IMR-90 (cell line): ENCODE data around the gene BLTP3A. TPM values are rescaled to one million over a fixed set of nuclear protein-coding genes. Genes with fewer than 3 reads are reported as not detected.

ENCODE experiments used
- ATAC-seq: fragments of 200-7000 bp; cut with Tn5 transposase; 2 replicates; pipeline ENCODE4 v1.9.1; 2020; ENCODE audit warnings: low read depth, mild to moderate bottlenecking, moderate library complexity
- BruUV-seq: library from RNA; stranded (reverse); fragments of 400-500 nt; replicated peaks from 2 replicates; lab custom pipeline; 2021; lab: Mats Ljungman, UMichigan
- CTCF ChIA-PET: fragments of 300-600 bp; formaldehyde crosslinking; extraction: SDS; loops from one replicate; lab custom pipeline; 2021; ENCODE audit warnings: antibody characterized with exemption; lab: Yijun Ruan, JAX
- POLR2A ChIA-PET: fragments of 300-600 bp; sonication (Branson Sonifier 250); formaldehyde crosslinking; loops from one replicate; lab custom pipeline; 2022; ENCODE audit warnings: antibody characterized with exemption; ENCODE audit not compliant: unreplicated experiment; lab: Charles Lee
- DNase-seq: peaks from one replicate; pipeline ENCODE4 v3.0.0; 2013
- H2AFZ ChIP-seq: replicated peaks from 2 replicates; pipeline ENCODE3; 2013; ENCODE audit warnings: low read length, mild to moderate bottlenecking; ENCODE audit not compliant: poor library complexity
- H2AK5ac ChIP-seq: 2 replicates; pipeline ENCODE4 v1.6.1; 2013; ENCODE audit warnings: low read depth, low read length, inconsistent platforms
- H2AK9ac ChIP-seq: replicated peaks from 2 replicates; pipeline ENCODE3; 2013; ENCODE audit warnings: mild to moderate bottlenecking, low read depth, low read length, moderate library complexity; ENCODE audit not compliant: poor library complexity
- H2BK120ac ChIP-seq: 2 replicates; pipeline ENCODE4 v1.6.1; 2013; ENCODE audit warnings: low read depth, low read length, inconsistent platforms
- H2BK15ac ChIP-seq: 3 replicates; pipeline ENCODE4 v1.6.1; 2013; ENCODE audit warnings: low read depth, low read length, inconsistent platforms
- H2BK20ac ChIP-seq: 2 replicates; pipeline ENCODE4 v1.6.1; 2013; ENCODE audit warnings: low read depth, mild to moderate bottlenecking, inconsistent platforms, low read length, moderate library complexity
- H2BK5ac ChIP-seq: 2 replicates; pipeline ENCODE4 v1.6.1; 2013; ENCODE audit warnings: mild to moderate bottlenecking, low read depth, low read length, inconsistent platforms; ENCODE audit not compliant: poor library complexity, severe bottlenecking
- H3K14ac ChIP-seq: replicated peaks from 2 replicates; pipeline ENCODE4 v1.6.1; 2013; ENCODE audit warnings: low read depth, low read length, inconsistent platforms
- H3K18ac ChIP-seq: 2 replicates; pipeline ENCODE4 v1.6.1; 2013; ENCODE audit warnings: low read depth, low read length, control low read depth
- H3K23ac ChIP-seq: 2 replicates; pipeline ENCODE4 v1.6.1; 2013; ENCODE audit warnings: low read depth, low read length, inconsistent platforms
- H3K27ac ChIP-seq: 2 replicates; pipeline ENCODE4 v1.5.1; 2013; ENCODE audit warnings: mild to moderate bottlenecking, control low read depth, low read length; ENCODE audit not compliant: insufficient read depth
- H3K27me3 ChIP-seq: 2 replicates; pipeline ENCODE4 v1.6.1; 2013; ENCODE audit warnings: low read length; ENCODE audit not compliant: control insufficient read depth, insufficient read depth
- H3K36me3 ChIP-seq: 2 replicates; pipeline ENCODE4 v1.6.1; 2013; ENCODE audit warnings: low read length, mixed read lengths; ENCODE audit not compliant: control insufficient read depth, insufficient read depth
- H3K4ac ChIP-seq: 2 replicates; pipeline ENCODE4 v1.6.1; 2013; ENCODE audit warnings: low read depth, low read length, inconsistent platforms
- H3K4me1 ChIP-seq: 2 replicates; pipeline ENCODE4 v1.6.1; 2013; ENCODE audit warnings: low read length, mixed read lengths; ENCODE audit not compliant: control insufficient read depth, insufficient read depth
- H3K4me2 ChIP-seq: 2 replicates; pipeline ENCODE4 v1.6.1; 2013; ENCODE audit warnings: low read depth, mild to moderate bottlenecking, control low read depth, low read length, moderate library complexity
- H3K4me3 ChIP-seq: 2 replicates; pipeline ENCODE4 v1.5.1; 2013; ENCODE audit warnings: low read depth, mild to moderate bottlenecking, control low read depth, low read length, moderate library complexity; ENCODE audit not compliant: insufficient read depth
- H3K56ac ChIP-seq: 2 replicates; pipeline ENCODE4 v1.6.1; 2013; ENCODE audit warnings: low read length, inconsistent platforms; ENCODE audit not compliant: insufficient read depth; ENCODE audit errors: extremely low read depth
- H3K79me1 ChIP-seq, 2 experiments: 2 replicates each; pipeline ENCODE4 v1.6.1; 2013; ENCODE audit warnings: low read length in 2 of 2, inconsistent platforms in 1 of 2, low read depth in 1 of 2
- H3K9ac ChIP-seq: 2 replicates; pipeline ENCODE4 v1.6.1; 2013; ENCODE audit warnings: low read depth, low read length, control low read depth
- H3K9me1 ChIP-seq: 2 replicates; pipeline ENCODE4 v1.6.1; 2013; ENCODE audit warnings: low read length, inconsistent platforms; ENCODE audit not compliant: insufficient read depth
- H3K9me3 ChIP-seq: 2 replicates; pipeline ENCODE4 v1.6.1; 2013; ENCODE audit warnings: low read length; ENCODE audit not compliant: control insufficient read depth, insufficient read depth
- H4K20me1 ChIP-seq: 2 replicates; pipeline ENCODE4 v1.6.1; 2013; ENCODE audit warnings: low read length, inconsistent platforms; ENCODE audit not compliant: insufficient read depth
- H4K5ac ChIP-seq: 2 replicates; pipeline ENCODE4 v1.6.1; 2013; ENCODE audit warnings: mild to moderate bottlenecking, low read depth, low read length, control low read depth
- H4K8ac ChIP-seq, 2 experiments: 2 replicates each; pipeline ENCODE4 v1.6.1; 2013; ENCODE audit warnings: low read depth in 2 of 2, low read length in 2 of 2, control low read depth in 1 of 2, inconsistent platforms in 1 of 2
- H4K91ac ChIP-seq: 2 replicates; pipeline ENCODE4 v1.6.1; 2013; ENCODE audit warnings: low read depth, low read length, inconsistent platforms; ENCODE audit not compliant: insufficient read depth
- POLR2A ChIP-seq: IDR thresholded peaks from 2 replicates; pipeline ENCODE4 v1.6.1; 2012; ENCODE audit warnings: mild to moderate bottlenecking, low read depth, low read length
- RAD21 ChIP-seq: IDR thresholded peaks from 2 replicates; pipeline ENCODE4 v1.6.1; 2012; ENCODE audit warnings: low read length, improper control_type of control experiment
- WGBS, 2 experiments: methylation state at CpG; one replicate each; pipeline versions ENCODE4 v1.1.5 to v1.1.7; 2013; ENCODE audit warnings: missing lambda C conversion rate in 2 of 2; ENCODE audit not compliant: insufficient read length in 1 of 2; ENCODE audit errors: extremely low coverage in 2 of 2; 5-methylcytosine and 5-hydroxymethylcytosine counted together
- dilution Hi-C: fragments of 300-500 bp; cut with HindIII; formaldehyde crosslinking; loops from one replicate; pipeline ENCODE4 v1.14.3; 2018; ENCODE audit warnings: low sequenced_read_pairs; ENCODE audit not compliant: unreplicated experiment
- in situ Hi-C: fragments of 300-500 bp; cut with MboI; formaldehyde crosslinking; loops from 3 replicates; pipeline ENCODE4 v1.14.3; 2019; ENCODE audit warnings: low sequenced_read_pairs, inconsistent platforms, mixed read lengths
- intact Hi-C: fragments of 100-400 bp; cut with micrococcal nuclease; formaldehyde crosslinking; loops from 2 replicates; pipeline ENCODE4 v1.10.0; 2022
- polyA plus RNA-seq, 3 experiments: library from polyadenylated mRNA; depleted of rRNA; stranded (reverse); fragments of >200 nt; gene quantifications; 2 replicates each; pipeline ENCODE4 v1.2.3, GENCODE V29; 2012; ENCODE audit warnings: low replicate concordance in 1 of 3
- total RNA-seq: library from RNA; depleted of rRNA; stranded (reverse); fragments of >200 nt; gene quantifications from 2 replicates; pipeline ENCODE4 v1.2.3, GENCODE V29; 2012

BLTP3A gene
- total and polyA plus RNA-seq, 2 of the 4 experiments (the other 2 are of a cell fraction): 3.0 to 4.7 TPM

DNA sequence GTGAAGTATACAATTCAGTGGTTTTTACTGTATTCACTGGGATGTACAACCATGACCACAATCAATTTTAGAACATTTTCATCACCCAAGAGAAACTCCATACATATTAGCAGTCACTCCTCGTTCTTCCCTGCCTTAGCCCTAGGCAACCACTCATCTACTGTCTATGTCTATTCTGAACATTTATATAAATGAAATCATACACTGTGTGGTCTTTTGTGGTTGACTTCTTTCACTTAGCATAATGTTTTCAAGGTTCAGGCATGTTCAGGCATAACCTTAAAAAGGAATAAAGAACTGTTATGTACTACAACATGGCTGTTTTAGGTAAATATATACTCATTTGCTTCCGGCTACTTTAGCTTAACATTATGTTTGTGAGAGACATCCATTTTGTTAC is 37.3 kb downstream of the BLTP3A start:
- no peak overlapping the region for H4K5ac ChIP-seq
- BruUV-seq: no TSS peak
- H3K4ac ChIP-seq: no peak overlapping the region
- H2BK15ac ChIP-seq: no peak overlapping the region
- no peaks in the 10 kb centered on the region for H4K20me1 ChIP-seq
- no peaks in the 10 kb centered on the region for H3K4me1 ChIP-seq
- no peak overlapping the region for H2AFZ ChIP-seq
- no peak overlapping the region for H4K91ac ChIP-seq
- TF ChIP-seq RAD21 (no peak), POLR2A (no peak)
- intact Hi-C loops (no loop called here), dilution Hi-C loops (no loop called here), in situ Hi-C loops (no loop called here)
- WGBS, 2 experiments: no CpG with 5 or more reads among the region's 2 CpGs
- no peak overlapping the region for H3K27ac ChIP-seq
- no peaks in the 10 kb centered on the region for H3K36me3 ChIP-seq
- ChIA-PET CTCF (no interaction called here), POLR2A (no interaction called here)
- no peak overlapping the region for H3K18ac ChIP-seq
- no peak overlapping the region for H2AK9ac ChIP-seq
- DNase-seq: no peak
- H3K14ac ChIP-seq: no peak overlapping the region
- ATAC-seq: no peak
- H2BK5ac ChIP-seq: no peak overlapping the region
- H2AK5ac ChIP-seq: no peak overlapping the region
- no peaks in the 10 kb centered on the region for H3K9me3 ChIP-seq
- H3K9ac ChIP-seq: no peak overlapping the region
- H4K8ac ChIP-seq: no peak overlapping the region; a peak in 1 of 4 replicates
- no peak overlapping the region for H3K23ac ChIP-seq
- no peak overlapping the region for H2BK20ac ChIP-seq
- no peaks in the 10 kb centered on the region for H3K79me1 ChIP-seq
- H2BK120ac ChIP-seq: no peak overlapping the region
- H3K4me3 ChIP-seq: no peak overlapping the region
- H3K9me1 ChIP-seq: no peaks in the 10 kb centered on the region; the same call in 1 of the 2 replicates
- no peak overlapping the region for H3K4me2 ChIP-seq
- H3K56ac ChIP-seq: no peak overlapping the region
- H3K27me3 ChIP-seq: no peaks in the 10 kb centered on the region
